ENCODE data around the gene ELF2. TPM values are rescaled to one million over a fixed set of nuclear protein-coding genes. Genes with fewer than 3 reads are reported as not detected.
A peak's percentile ranks its signal among the peaks of the same experiment; 100 is the strongest.

Gene ELF2
- total and polyA plus RNA-seq, 2 experiments from 2014 or later: 38.2 to 48.8 TPM

GRCh38 chr4:139177869-139178619 is 1.0 kb upstream of the ELF2 start:
- Histone ChIP-seq H2AFZ (peak overlapping the region; percentile 76; the same call in 1 of the 2 replicates), H3K27me3 (ENCODE audit: insufficient read depth) (peaks cover 16% of the 10 kb centered on the region), H3K79me2 (replicated peaks; ENCODE audit: insufficient read depth) (peaks cover 31% of the 10 kb centered on the region), H4K20me1 (replicated peaks; ENCODE audit: insufficient read depth) (peaks cover 9% of the 10 kb centered on the region; the same call in 1 of the 2 replicates), H3K27ac (ENCODE audit: low read depth) (peak overlapping the region; percentile 96), H3K4me1 (ENCODE audit: insufficient read depth) (peaks cover 34% of the 10 kb centered on the region), H3F3A (replicated peaks; ENCODE audit: low read depth) (peaks cover 18% of the 10 kb centered on the region), H3K4me3 (peak overlapping the region; percentile 88), H3K36me3 (ENCODE audit: insufficient read depth) (no peaks in the 10 kb centered on the region), H3K4me2 (peak overlapping the region; percentile 84), H3K9me2 (ENCODE audit: insufficient read depth) (no peaks in the 10 kb centered on the region)
- H3K9me3 Mint-ChIP-seq: no peaks in the 10 kb centered on the region; the same call in 2 of the 3 replicates
- peak overlapping the region; percentile 96 for H3K27ac Mint-ChIP-seq
- ATAC-seq (peak; percentile 56), DNase-seq (ENCODE audit: low spot score) (peak; percentile 98)
- TF ChIP-seq POLR2AphosphoS5 (IDR thresholded peaks at IDR 0.05; ENCODE audit: low read depth) (peak; percentile 85), ZNF462 (CRISPR knock-in tag; IDR thresholded peaks at IDR 0.05) (no peak), STAT1 (IDR thresholded peaks at IDR 0.05; ENCODE audit: unreplicated experiment) (no peak), ZNF114 (CRISPR knock-in tag; IDR thresholded peaks at IDR 0.05) (no peak), REST (IDR thresholded peaks at IDR 0.05; ENCODE audit: unreplicated experiment) (no peak), CREB1 (CRISPR knock-in tag; IDR thresholded peaks at IDR 0.05; ENCODE audit: low read depth) (peak; percentile 73)
- no peaks in the 10 kb centered on the region; the same call in 2 of the 3 replicates for H3K36me3 Mint-ChIP-seq (ENCODE audit: low read depth)
- H3K27me3 Mint-ChIP-seq (ENCODE audit: insufficient read depth, low read depth, poor library complexity): peaks cover 17% of the 10 kb centered on the region
- peaks cover 29% of the 10 kb centered on the region for H3K4me1 Mint-ChIP-seq
- H3K4me3 Mint-ChIP-seq: peak overlapping the region; percentile 98
